ENCODE measurements around the gene DIO3.
"Not testable (repeated sequence)": the region's sequence is repeated elsewhere in the genome, so short reads cannot be mapped to it uniquely, and the experiment has no call there.

The DIO3 gene

DNA sequence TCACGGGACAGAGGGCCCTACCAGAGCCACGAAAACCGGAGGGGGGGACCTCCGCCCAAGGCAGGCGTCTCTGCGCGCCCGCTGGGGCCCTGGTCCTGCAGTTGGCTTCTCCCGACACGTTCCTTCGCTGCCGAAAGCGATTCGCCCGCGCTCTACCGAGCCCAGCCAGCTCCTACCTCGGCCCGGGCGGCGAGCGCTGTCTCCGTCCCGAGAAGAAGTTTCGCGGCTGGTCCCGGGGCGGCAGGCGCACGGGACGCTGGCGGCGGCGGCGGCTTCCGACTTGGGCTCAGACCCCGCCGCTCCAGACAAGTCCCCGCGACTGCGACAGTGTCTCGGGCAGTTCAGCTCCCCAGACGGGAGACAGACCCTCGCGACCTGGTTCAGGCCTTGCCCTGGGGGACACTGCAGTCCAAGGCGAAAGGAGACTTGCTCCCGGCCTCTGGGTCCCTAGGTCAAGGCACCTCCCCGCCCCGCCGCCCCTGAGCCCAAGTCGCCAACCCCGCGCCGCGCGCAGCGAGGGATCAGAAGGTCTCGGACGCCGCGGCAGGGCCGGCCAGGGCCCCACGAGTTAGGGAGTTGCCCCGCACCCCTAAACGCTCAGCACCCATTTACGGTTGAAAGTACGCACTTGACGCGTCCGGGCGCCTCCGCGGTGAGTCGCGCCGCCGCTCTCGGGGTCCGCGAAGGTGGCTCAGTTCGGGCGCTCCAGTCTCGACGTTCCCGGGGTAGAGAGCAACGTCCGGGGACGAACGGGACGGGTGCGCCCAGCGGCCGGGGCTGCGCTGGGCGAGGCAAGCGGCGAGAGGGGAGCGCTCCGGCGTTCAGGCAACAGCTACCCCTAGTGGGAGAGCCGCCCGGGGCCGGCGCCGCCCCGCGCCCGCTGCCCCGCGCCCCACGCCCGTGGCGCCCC, 1.4 kb upstream of the DIO3 start:
- no peak for DNase-seq (ENCODE audit: low read depth)

- no peak for DNase-seq (ENCODE audit: low read depth)
Observed at GRCh38 chr14:101560534-101561113, 671 bp upstream of the DIO3 start.

GRCh38 chr14:101561897-101562490, 699 bp downstream of the DIO3 start:
- no peak for DNase-seq (ENCODE audit: low read depth)

GRCh38 chr14:101562659-101563351, 1.5 kb downstream of the DIO3 start:
- DNase-seq (ENCODE audit: low read depth): no peak

DNA sequence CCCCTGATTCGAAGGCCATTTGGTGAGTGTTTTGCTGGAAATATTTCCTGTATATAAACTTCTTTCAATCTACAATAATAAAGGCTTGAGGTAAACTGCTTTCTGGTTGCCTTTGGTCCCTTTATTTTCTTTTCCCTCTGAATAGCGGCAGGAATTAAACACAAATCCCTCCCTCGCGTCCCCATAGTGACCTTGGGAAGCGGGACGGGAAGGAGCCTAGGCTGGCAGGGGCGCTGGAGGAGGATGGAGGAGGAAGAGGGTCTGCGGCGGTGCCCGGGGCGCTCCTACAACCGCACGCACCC, 2.0 kb downstream of the DIO3 start:
- no peak for DNase-seq (ENCODE audit: low read depth)

GRCh38 chr14:101563654-101564443, 2.6 kb downstream of the DIO3 start:
- DNase-seq (ENCODE audit: low read depth): no peak

DNA sequence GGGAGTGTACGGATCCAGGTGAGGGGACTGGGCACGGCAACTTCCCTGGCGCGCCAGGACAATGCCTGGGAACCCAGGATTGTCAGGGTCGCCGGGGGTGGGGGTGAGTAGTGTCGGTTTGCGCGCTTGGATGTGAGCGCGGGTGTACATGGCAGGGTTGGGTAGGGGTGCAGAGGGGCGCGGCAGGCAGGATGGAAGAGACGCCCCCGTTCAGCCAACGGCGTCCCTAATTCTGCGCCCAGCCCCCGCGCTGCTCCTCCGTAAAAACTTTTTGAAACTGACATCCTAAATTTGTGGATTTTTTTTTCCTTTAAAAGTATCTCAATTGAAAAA, 3.1 kb downstream of the DIO3 start:
- DNase-seq (ENCODE audit: low read depth): no peak

- no peak for DNase-seq (ENCODE audit: low read depth)
Observed at GRCh38 chr14:101564819-101565698, 3.8 kb downstream of the DIO3 start.

DNA sequence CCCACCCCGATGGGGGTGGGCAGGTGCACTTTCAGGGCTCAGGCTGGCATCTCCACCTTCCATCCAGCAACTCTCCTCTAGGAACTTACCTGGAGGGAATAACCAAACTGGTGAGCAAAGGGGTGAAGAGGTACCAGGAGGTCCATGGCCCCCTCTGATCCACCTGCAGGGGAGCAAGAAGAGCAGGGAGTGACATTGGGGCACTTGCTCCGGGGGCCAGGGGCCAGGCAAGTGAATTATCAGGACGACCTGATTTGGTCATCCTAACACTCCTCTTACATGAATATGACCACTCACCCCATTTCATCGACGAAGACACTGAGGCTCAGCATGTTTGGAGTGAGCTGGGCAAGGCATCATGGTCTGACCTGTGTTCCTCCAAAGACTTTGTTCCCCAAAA, 6.0 kb downstream of the DIO3 start:
- no peak for DNase-seq (ENCODE audit: low read depth)

DNA sequence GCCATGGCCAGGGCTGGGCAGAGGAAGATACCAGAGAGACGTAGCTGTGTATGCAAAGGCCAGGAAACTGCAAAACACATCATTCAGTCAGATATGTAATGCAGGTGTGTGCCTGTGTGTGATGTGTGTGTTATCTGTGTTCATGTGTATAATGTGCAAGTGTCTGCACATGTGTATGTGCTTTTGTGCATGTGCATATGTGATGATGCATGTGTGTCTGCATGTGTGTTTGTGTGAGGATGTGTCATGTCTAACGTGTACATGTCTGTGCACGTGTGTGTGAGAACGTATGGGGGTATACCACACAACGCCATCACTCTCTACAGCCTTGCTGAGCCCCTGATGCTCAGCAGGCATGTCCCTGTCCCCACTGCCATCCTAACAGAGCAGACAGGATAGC, 9.7 kb downstream of the DIO3 start:
- no peak for DNase-seq (ENCODE audit: low read depth)

- not testable (repeated sequence) for DNase-seq (ENCODE audit: low read depth)
Observed at GRCh38 chr14:101572526-101572925, 11.2 kb downstream of the DIO3 start.

DNA sequence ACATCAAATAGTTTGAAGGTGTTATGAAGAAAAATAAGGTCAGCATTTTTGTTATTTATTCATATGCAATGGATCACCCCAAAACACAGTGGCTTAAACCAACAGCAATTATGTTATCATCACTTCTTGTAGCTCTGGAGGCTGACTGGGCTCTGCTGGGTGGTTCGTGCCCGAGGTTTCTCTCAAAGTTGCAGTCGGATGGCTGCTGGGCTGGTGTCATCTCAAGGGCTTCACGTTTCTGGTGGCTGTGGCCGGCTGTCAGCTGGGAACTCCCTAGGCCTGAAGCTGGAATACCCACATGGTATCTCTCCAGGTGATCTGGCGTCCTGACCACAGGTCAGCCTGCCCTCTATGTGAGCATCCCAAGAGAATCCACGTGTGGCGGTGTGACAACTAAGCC, 12.0 kb downstream of the DIO3 start:
- no peak for DNase-seq (ENCODE audit: low read depth)

DNA sequence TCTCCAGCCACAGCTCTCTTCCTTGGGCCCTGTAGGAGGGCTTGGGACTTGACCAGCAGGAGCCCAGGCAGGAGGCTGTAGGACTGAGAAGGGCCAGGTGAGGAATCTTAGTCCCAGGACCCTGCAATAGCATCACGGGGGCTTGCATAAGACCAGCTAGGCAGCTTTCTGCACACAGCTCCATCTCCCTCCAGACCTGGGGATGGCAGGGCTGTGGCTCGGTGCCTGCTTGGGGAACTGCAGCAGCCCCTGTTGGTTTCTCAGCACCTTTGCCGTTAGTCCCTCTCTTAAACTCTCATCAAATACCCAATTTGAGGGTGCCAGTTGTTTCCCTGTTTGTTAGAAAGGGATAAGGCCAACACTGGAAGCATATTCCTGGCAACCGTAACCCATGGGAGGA, 14.3 kb downstream of the DIO3 start:
- DNase-seq (ENCODE audit: low read depth): no peak

- DNase-seq (ENCODE audit: low read depth): no peak
Observed at GRCh38 chr14:101577221-101577909, 16.1 kb downstream of the DIO3 start.

GRCh38 chr14:101578489-101578888, 17.2 kb downstream of the DIO3 start:
- no peak for DNase-seq (ENCODE audit: low read depth)

DNA sequence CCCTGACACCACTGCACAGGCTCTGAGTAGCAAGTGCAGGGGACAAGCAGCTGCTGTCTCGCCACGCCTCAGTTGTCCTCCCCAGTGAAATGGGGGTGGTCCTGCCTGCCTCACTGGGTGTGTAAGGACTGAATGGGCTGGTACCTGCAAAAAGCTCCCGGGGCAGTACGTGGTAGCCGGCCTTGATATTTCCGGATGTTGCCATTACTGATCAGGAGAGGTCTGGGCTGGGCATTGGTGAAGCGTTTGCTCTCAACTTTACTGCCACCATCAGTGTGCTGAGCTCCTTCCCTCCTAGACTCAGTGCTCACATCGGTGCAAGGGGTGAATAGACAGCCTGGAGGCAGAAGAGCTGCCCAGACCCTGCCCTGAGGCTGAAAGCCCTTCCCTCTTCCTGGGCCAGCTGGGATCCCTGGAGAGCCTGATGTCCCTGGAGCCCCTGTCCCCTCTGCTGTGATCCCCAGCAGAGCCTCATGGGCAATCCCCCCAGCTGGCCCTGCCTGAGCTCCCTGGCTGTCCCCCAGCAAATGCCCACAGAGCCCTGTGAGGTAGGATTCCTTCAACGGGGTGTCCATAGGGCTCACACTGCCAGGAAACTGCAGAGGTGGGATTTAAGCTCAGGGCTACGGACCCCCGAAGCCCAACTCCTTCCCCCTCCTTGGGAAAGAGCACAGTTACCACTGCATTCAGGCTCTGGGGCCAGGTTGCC, 18.2 kb downstream of the DIO3 start:
- DNase-seq (ENCODE audit: low read depth): no peak

DNA sequence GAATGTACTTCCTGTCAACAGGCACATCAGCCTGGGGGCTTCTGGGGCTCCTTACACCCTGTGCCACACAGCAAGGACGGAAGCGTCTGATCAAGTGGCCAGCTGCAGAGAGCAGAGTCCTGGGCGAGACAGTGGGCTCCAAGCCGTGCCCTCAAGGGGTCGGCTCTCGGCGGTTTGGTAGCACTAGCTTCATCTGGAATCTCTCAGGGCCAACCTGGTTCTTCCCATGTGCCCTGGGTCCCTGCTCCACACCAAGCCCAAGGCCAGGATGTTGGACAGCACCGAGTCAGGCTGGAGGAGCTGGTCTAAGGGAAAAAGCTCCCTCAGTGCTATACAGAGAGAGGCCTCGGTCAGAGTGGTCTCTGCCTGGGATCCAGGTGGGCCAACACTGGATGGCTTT, 20.5 kb downstream of the DIO3 start:
- no peak for DNase-seq (ENCODE audit: low read depth)

DNA sequence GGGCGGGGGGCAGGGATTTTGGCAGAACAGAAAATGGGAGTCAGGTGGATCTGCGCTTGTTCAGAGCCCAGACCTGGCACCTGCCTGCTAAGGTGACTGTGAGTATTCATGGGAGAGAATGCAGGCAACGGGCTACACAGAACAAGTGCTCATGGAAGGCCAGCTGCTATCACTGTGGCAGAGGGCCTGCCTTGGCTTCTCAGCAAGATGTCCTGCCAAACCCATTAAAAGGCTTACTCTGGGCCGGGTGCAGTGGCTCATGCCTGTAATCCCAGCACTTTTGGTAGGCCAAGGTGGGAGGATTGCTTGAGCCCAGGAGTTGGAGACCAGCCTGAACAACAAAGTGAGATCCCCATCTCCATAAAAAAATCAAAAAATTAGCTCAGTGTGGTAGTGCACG, 21.0 kb downstream of the DIO3 start:
- no peak for DNase-seq (ENCODE audit: low read depth)

DNA sequence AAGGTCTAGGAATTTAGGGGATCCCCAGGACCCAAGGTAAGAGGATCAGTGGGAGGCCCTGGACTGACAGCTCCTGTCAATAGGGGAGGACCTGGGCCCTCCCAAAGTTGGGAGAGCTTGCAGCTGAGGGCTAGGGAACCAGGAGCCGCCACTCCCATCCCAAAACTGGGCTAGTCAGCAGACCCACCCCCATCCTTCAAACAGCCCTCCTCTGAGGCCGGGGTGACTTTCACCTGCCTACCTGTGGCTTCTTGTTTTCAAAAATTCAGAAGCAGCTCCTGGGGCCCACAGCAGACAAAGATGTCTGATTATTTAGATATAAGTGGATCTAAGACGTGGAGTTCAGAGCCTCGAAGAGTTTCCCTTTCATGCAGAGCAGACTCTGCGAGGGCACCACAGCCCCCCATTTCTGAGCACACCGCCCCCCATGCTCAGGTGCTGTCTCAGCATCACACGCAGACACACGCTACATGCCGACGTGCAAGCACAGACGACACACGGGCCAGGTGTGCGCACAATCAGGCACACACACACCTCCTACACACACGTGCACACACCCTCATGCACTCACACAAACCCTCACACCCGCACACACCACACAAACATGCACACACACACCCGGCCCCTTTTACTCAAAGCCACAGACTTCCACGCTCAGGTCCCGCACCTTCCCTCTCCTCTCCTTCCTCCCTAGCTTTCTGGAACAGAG, 21.9 kb downstream of the DIO3 start:
- no peak for DNase-seq (ENCODE audit: low read depth)
